ENCODE data around the gene PFDN1.

- TF ChIP-seq, protein P1, sequence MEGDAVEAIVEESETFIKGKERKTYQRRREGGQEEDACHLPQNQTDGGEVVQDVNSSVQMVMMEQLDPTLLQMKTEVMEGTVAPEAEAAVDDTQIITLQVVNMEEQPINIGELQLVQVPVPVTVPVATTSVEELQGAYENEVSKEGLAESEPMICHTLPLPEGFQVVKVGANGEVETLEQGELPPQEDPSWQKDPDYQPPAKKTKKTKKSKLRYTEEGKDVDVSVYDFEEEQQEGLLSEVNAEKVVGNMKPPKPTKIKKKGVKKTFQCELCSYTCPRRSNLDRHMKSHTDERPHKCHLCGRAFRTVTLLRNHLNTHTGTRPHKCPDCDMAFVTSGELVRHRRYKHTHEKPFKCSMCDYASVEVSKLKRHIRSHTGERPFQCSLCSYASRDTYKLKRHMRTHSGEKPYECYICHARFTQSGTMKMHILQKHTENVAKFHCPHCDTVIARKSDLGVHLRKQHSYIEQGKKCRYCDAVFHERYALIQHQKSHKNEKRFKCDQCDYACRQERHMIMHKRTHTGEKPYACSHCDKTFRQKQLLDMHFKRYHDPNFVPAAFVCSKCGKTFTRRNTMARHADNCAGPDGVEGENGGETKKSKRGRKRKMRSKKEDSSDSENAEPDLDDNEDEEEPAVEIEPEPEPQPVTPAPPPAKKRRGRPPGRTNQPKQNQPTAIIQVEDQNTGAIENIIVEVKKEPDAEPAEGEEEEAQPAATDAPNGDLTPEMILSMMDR (optimal IDR thresholded peaks at IDR 0.05 in 1 of 3, IDR thresholded peaks at IDR 0.05 in 1 of 3, conservative IDR thresholded peaks at IDR 0.05 in 1 of 3; ENCODE audit: extremely low read depth in 1 of 3, insufficient read depth in 2 of 3, low read length in 3 of 3) = no peak
- no peak for TF ChIP-seq EZH2 (IDR thresholded peaks at IDR 0.05; ENCODE audit: low read length)
Observed at GRCh38 chr5:140302786-140303639, at the start of gene PFDN1.

All from keratinocyte (primary cell).